ENCODE results near the gene RAD51.

DNA sequence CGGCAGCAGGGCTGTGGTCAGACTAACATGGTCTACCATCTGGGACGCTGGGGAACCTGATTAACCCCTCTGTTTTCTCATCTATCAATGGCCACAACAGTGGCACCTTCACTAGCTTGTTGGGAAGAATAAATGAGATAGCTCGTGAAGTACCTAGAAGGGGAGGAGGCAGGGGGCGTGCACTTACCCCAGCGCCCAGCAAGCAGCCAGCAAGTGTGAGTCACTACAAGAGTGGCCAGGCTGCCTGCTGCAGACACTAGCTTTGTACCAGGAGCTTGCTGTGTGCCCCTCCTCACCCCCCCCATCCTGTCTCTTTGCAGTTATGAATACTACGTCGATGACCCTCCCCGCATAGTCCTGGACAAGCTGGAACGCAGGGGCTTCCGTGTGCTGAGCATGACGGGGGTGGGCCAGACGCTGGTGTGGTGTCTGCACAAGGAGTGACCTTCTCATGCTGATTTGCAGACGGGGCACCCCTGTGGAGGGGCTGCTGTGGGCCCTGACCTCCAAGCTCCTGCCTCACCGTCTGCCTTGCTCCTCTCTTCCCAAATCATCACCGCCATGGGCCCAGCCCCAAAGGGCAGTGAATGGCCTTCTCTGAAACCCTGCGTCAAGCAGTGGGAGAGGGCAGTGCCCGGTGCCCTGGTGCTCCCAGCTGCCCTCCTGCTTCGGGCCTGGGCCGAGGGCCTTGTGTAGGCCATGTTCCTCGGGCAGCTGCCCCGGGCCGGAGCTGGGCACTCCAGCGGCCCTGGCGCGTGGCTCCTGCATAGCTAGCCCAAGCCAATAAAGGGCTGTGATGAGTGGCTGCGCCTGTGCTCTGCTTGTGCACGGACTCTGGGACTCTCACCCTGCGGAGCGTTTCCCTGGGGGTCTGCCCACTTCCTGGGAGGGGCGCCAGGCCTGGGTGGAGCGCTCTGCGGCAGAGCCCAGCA, 72.2 kb downstream of the RAD51 start:
- TF ChIP-seq, protein P1, sequence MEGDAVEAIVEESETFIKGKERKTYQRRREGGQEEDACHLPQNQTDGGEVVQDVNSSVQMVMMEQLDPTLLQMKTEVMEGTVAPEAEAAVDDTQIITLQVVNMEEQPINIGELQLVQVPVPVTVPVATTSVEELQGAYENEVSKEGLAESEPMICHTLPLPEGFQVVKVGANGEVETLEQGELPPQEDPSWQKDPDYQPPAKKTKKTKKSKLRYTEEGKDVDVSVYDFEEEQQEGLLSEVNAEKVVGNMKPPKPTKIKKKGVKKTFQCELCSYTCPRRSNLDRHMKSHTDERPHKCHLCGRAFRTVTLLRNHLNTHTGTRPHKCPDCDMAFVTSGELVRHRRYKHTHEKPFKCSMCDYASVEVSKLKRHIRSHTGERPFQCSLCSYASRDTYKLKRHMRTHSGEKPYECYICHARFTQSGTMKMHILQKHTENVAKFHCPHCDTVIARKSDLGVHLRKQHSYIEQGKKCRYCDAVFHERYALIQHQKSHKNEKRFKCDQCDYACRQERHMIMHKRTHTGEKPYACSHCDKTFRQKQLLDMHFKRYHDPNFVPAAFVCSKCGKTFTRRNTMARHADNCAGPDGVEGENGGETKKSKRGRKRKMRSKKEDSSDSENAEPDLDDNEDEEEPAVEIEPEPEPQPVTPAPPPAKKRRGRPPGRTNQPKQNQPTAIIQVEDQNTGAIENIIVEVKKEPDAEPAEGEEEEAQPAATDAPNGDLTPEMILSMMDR (IDR thresholded peaks at IDR 0.05) = no peak
- TF ChIP-seq POLR2AphosphoS5 (IDR thresholded peaks at IDR 0.05) = no peak
- no peak for TF ChIP-seq POLR2A (IDR thresholded peaks at IDR 0.05; ENCODE audit: low read depth)

Data from esophagus muscularis mucosa (tissue), 3 donors.